Measurements from ENCODE around the gene PRKAR1B.

The PRKAR1B gene

GRCh38 chr7:523347-524336 lies 203.4 kb downstream of the PRKAR1B start:
- no peak for DNase-seq (ENCODE audit: low read depth)

GRCh38 chr7:522951-523314 lies 204.1 kb downstream of the PRKAR1B start:
- no peak for DNase-seq (ENCODE audit: low read depth)
- no peak overlapping the region for H3K4me3 ChIP-seq (ENCODE audit: low read depth, low read length)

More at GRCh38 chr7:523347-524336, 203.4 kb downstream of the PRKAR1B start:
- no peak overlapping the region for H3K4me3 ChIP-seq (ENCODE audit: low read depth, low read length)

GRCh38 chr7:522071-522950 lies 204.8 kb downstream of the PRKAR1B start:
- no peak for DNase-seq (ENCODE audit: low read depth)
- H3K4me3 ChIP-seq (ENCODE audit: low read depth, low read length) = peak overlapping the region; percentile 32

GRCh38 chr7:521221-522070 lies 205.6 kb downstream of the PRKAR1B start:
- H3K4me3 ChIP-seq (ENCODE audit: low read depth, low read length) = peak overlapping the region; percentile 32
- DNase-seq (ENCODE audit: low read depth) = no peak

GRCh38 chr7:520503-521161 lies 206.4 kb downstream of the PRKAR1B start:
- DNase-seq (ENCODE audit: low read depth) = no peak
- H3K4me3 ChIP-seq (ENCODE audit: low read depth, low read length) = peak overlapping the region; percentile 44

- peak within 1 kb of the TSS; percentile 64 for H3K4me3 ChIP-seq (ENCODE audit: low read depth, low read length)
- DNase-seq (ENCODE audit: low read depth) = no peak
Observed at GRCh38 chr7:519484-520390, 207.3 kb downstream of the PRKAR1B start, which contains the start of gene PDGFA. Gene PDGFA (minus strand): TSS chr7:519846. CDS start chr7:519001, 845 bp downstream.

- peak overlapping the region; percentile 64 for H3K4me3 ChIP-seq (ENCODE audit: low read depth, low read length)
Observed at GRCh38 chr7:518630-519483, 208.2 kb downstream of the PRKAR1B start.

GRCh38 chr7:517774-518629 lies 209.1 kb downstream of the PRKAR1B start:
- H3K4me3 ChIP-seq (ENCODE audit: low read depth, low read length) = peak overlapping the region; percentile 64
- DNase-seq (ENCODE audit: low read depth) = no peak

More at GRCh38 chr7:518630-519483, 208.2 kb downstream of the PRKAR1B start:
- no peak for DNase-seq (ENCODE audit: low read depth)

GRCh38 chr7:516606-517456 lies 210.2 kb downstream of the PRKAR1B start:
- no peak for DNase-seq (ENCODE audit: low read depth)
- peak overlapping the region; percentile 64 for H3K4me3 ChIP-seq (ENCODE audit: low read depth, low read length)

- peak overlapping the region; percentile 22 for H3K4me3 ChIP-seq (ENCODE audit: low read depth, low read length)
- no peak for DNase-seq (ENCODE audit: low read depth)
Observed at GRCh38 chr7:516216-516605, 210.9 kb downstream of the PRKAR1B start.

- H3K4me3 ChIP-seq (ENCODE audit: low read depth, low read length) = no peak overlapping the region
- no peak for DNase-seq (ENCODE audit: low read depth)
Observed at GRCh38 chr7:515628-516027, 211.5 kb downstream of the PRKAR1B start.

- no peak overlapping the region for H3K4me3 ChIP-seq (ENCODE audit: low read depth, low read length)
Observed at GRCh38 chr7:514651-515598, 212.2 kb downstream of the PRKAR1B start.

GRCh38 chr7:514242-514641 lies 212.8 kb downstream of the PRKAR1B start:
- DNase-seq (ENCODE audit: low read depth) = no peak
- no peak overlapping the region for H3K4me3 ChIP-seq (ENCODE audit: low read depth, low read length)

More at GRCh38 chr7:514651-515598, 212.2 kb downstream of the PRKAR1B start:
- no peak for DNase-seq (ENCODE audit: low read depth)

Measured in skeletal muscle cell (primary cell).